Caco-2 (cell line): Measurements from ENCODE around the gene RSPO4. TPM values are rescaled to one million over a fixed set of nuclear protein-coding genes. Genes with fewer than 3 reads are reported as not detected.

ENCODE experiments used
- BruUV-seq: library from RNA; stranded (reverse); fragments of 400-500 nt; replicated peaks from 2 replicates; lab custom pipeline; 2021; lab: Mats Ljungman, UMichigan
- CTCF ChIA-PET: fragments of 300-600 bp; sonication (Branson Sonifier 250); formaldehyde crosslinking; loops from one replicate; lab custom pipeline; 2022; ENCODE audit warnings: antibody characterized with exemption; lab: Charles Lee
- POLR2A ChIA-PET: fragments of 300-600 bp; sonication (Branson Sonifier 250); formaldehyde crosslinking; loops from one replicate; lab custom pipeline; 2022; ENCODE audit warnings: antibody characterized with exemption; lab: Charles Lee
- DNase-seq, 2 experiments: peaks; one replicate each; pipeline versions ENCODE4 v3.0.0 to v3.0.0-alpha.2; 2020 to 2022
- H3K27me3 ChIP-seq: replicated peaks from 2 replicates; pipeline ENCODE4 v1.6.0; 2011; ENCODE audit warnings: low read length; ENCODE audit not compliant: control insufficient read depth, insufficient read depth
- H3K36me3 ChIP-seq: 2 replicates; pipeline ENCODE4 v1.5.1; 2011; ENCODE audit warnings: low read length; ENCODE audit not compliant: control insufficient read depth, insufficient read depth
- H3K4me1 ChIP-seq: fragments of 250-450 bp; sonication (Bioruptor Pico); 2 replicates; pipeline ENCODE4 v1.5.1; 2020; ENCODE audit warnings: mild to moderate bottlenecking
- H3K4me3 ChIP-seq: 2 replicates; pipeline ENCODE4 v1.5.1; 2011; ENCODE audit warnings: low read depth, mild to moderate bottlenecking, control low read depth, low read length
- H3K9me3 ChIP-seq: fragments of 250-450 bp; sonication (Bioruptor Pico); 2 replicates; pipeline ENCODE4 v1.5.1; 2020; ENCODE audit warnings: mild to moderate bottlenecking, moderate library complexity
- H3K27ac Mint-ChIP-seq: one replicate; pipeline ENCODE4 v1.8.0; 2022; ENCODE audit warnings: mixed read lengths; ENCODE audit not compliant: unreplicated experiment
- H3K27me3 Mint-ChIP-seq: one replicate; pipeline ENCODE4 v1.8.0; 2022; ENCODE audit warnings: mixed read lengths; ENCODE audit not compliant: insufficient read depth, unreplicated experiment
- H3K36me3 Mint-ChIP-seq: one replicate; pipeline ENCODE4 v1.8.0; 2022; ENCODE audit warnings: mild to moderate bottlenecking, mixed read lengths; ENCODE audit not compliant: insufficient read depth, unreplicated experiment
- H3K4me1 Mint-ChIP-seq: one replicate; pipeline ENCODE4 v1.8.0; 2022; ENCODE audit warnings: low read depth, mixed read lengths; ENCODE audit not compliant: unreplicated experiment
- H3K4me3 Mint-ChIP-seq: one replicate; pipeline ENCODE4 v1.8.0; 2022; ENCODE audit warnings: mild to moderate bottlenecking, moderate library complexity, mixed read lengths; ENCODE audit not compliant: unreplicated experiment
- H3K9me3 Mint-ChIP-seq: one replicate; pipeline ENCODE4 v1.8.0; 2022; ENCODE audit warnings: mixed read lengths; ENCODE audit not compliant: unreplicated experiment
- CTCF ChIP-seq, 2 experiments: fragments of 200-600 bp in 1 of 2; IDR thresholded peaks; 1 replicate in 1 of 2; 2 replicates in 1 of 2; pipeline versions ENCODE4 v1.5.1 to v1.8.0; 2011 to 2022; ENCODE audit warnings: antibody characterized with exemption in 1 of 2, control low read depth in 1 of 2, inconsistent platforms in 1 of 2, low read depth in 1 of 2, low read length in 1 of 2, mild to moderate bottlenecking in 1 of 2, moderate library complexity in 1 of 2; ENCODE audit not compliant: insufficient read depth in 1 of 2, severe bottlenecking in 1 of 2, unreplicated experiment in 1 of 2
- intact Hi-C: fragments of 100-400 bp; cut with micrococcal nuclease; formaldehyde crosslinking; loops from one replicate; pipeline ENCODE4 v1.10.0; 2022; ENCODE audit not compliant: unreplicated experiment
- total RNA-seq: library from RNA; stranded (reverse); gene quantifications from 2 replicates; pipeline ENCODE4 v1.2.3, GENCODE V29; 2022

Gene RSPO4
- total RNA-seq, 1 experiment from 2014 or later, result 0.41 TPM

GRCh38 chr20:909641-910040 lies 92.5 kb downstream of the RSPO4 start:
- Mint-ChIP-seq H3K4me3 (no peak overlapping the region), H3K9me3 (no peaks in the 10 kb centered on the region), H3K36me3 (no peaks in the 10 kb centered on the region), H3K27ac (no peak overlapping the region), H3K4me1 (no peaks in the 10 kb centered on the region), H3K27me3 (peaks cover 9% of the 10 kb centered on the region)
- ChIA-PET CTCF (no interaction called here), POLR2A (no interaction called here)
- Histone ChIP-seq H3K36me3 (no peaks in the 10 kb centered on the region), H3K4me1 (peaks cover 12% of the 10 kb centered on the region), H3K4me3 (no peak overlapping the region), H3K9me3 (no peaks in the 10 kb centered on the region), H3K27me3 (no peaks in the 10 kb centered on the region)
- BruUV-seq, result no TSS peak
- no peak for TF ChIP-seq CTCF (IDR thresholded peaks at IDR 0.05; ENCODE audit: insufficient read depth in 1 of 2, low read depth in 1 of 2, low read length in 1 of 2, severe bottlenecking in 1 of 2, unreplicated experiment in 1 of 2)
- no peak for DNase-seq
- intact Hi-C loops, result no loop called here

Other genes with a start within 250 kb of the RSPO4 start
- gene SLC52A3, start 233.8 kb downstream of the RSPO4 start, total RNA-seq, result 0.50 and 0.56 TPM in 2 replicates
- 13.8 and 18.4 TPM in 2 replicates for gene FAM110A, start 168.6 kb downstream of the RSPO4 start, total RNA-seq
- gene ANGPT4, start 86.0 kb downstream of the RSPO4 start, total RNA-seq, result not detected in 2 replicates
- gene PSMF1, start 116.3 kb upstream of the RSPO4 start, total RNA-seq, result 121 and 141 TPM in 2 replicates
- 6.9 and 7.8 TPM in 2 replicates for gene TMEM74B, start 182.7 kb upstream of the RSPO4 start, total RNA-seq
- not detected in 2 replicates for gene C20orf202, start 201.1 kb upstream of the RSPO4 start, total RNA-seq
- gene RAD21L1, start 223.7 kb upstream of the RSPO4 start, total RNA-seq, result not detected in 2 replicates